HG02798 (cell line): ENCODE measurements around the gene SLC7A5.
"Not testable (repeated sequence)": the region's sequence is repeated elsewhere in the genome, so short reads cannot be mapped to it uniquely, and the experiment has no call there.

Experiments
- ATAC-seq: cut with Tn5 transposase; IDR thresholded peaks from one replicate; pipeline ENCODE4 v1.9.1; 2021; ENCODE audit warnings: mild to moderate bottlenecking; ENCODE audit not compliant: unreplicated experiment, poor library complexity

The SLC7A5 gene

DNA sequence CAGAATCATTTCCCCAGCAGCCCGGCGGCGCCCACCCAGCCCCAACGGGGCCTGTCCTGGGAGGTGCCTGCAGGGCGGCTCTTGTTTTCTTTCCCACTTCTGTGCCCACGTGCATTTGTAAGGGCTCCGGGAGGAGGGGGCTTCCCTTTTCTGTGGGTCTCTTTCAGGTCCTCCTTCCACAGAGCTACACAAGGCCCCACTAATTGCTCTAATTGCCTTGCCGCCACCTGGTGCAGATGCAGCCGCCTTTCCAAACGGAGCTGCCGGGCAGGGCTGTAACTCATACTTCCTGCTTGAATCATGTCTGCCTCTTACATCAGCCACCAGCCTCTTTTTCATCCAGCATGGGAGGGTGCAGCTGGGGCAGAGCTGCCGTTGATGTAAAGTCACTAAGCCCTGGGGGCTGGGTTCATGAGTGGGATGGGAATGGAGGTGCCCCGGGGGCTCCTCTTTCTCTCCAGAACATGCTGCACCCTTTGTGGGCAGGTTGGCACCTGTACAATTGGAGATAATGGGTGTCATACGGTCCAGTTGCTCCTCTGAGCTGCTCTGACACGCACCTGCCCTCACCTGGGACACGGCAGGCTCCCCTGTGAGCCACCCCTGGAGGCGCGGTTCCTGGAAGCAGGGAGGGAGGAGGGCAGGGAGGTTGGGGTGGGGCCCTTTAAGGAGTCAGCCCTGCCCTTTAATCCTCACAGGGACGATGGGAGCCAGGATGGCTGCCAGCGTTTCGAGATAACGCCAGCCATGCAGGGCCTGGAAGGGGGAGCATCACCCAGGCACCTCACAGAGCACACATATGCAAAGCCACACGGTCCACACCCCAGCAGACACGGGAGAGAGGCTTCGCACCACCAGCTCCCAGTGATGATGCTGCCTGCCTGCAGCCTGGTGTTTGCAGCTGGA is 62.4 kb downstream of the SLC7A5 start:
- ATAC-seq = no peak

DNA sequence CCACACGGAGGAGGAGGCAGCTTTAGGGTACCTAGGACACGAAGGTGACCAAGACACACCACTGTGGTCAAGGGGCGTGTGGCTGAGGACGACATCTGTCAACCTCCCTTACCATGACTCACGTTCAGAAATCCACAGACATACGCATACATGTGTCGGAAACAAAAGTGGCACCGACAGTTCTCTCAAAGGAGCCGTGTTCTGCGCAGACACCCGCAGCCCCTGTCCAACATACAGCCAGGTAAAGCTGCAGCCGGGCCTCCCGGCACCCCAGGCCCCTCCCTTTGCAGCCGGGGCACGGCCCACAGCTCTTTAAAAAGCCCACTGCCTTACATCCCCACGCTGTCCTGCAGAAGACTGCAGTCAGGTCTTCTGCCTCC is 63.1 kb downstream of the SLC7A5 start:
- ATAC-seq = no peak

DNA sequence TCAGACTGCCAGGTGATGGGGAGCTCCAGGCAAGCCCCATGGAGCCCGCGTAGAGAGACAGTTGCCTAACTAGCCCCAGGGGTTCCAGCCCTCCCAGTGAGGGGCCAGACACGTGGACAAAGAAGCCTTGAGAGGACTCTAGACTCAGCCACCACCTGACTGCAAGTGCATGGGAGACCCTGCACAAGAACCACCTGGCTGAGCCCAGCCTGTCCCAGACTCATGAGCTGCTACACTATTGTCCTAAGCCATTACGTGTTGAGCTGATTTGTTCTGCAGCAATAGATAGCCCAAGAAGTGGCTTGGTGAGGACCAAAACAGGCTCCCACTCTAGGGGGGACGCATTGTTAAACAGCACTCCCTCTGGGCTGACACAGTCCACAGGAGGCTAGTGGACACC is 65.9 kb downstream of the SLC7A5 start:
- no peak for ATAC-seq

DNA sequence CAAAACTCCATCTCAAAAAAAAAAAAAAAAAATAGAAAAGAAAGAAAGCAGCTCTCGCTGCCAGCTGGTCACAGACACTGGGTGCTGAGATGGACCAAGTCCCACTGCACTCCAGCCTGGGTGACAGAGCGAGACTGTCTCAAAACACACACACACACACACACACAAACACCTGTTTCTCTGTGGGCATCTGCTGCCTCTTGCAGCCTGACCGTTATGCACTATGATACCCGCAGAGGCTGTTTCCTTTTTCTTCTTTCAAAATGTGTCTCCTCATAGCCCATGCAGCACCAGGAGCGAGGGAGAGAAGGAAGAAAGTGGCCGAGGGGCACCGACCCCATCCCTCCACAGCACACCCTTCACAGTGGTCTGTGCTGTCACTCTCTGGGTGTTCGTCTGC is 66.6 kb downstream of the SLC7A5 start:
- ATAC-seq = no peak

DNA sequence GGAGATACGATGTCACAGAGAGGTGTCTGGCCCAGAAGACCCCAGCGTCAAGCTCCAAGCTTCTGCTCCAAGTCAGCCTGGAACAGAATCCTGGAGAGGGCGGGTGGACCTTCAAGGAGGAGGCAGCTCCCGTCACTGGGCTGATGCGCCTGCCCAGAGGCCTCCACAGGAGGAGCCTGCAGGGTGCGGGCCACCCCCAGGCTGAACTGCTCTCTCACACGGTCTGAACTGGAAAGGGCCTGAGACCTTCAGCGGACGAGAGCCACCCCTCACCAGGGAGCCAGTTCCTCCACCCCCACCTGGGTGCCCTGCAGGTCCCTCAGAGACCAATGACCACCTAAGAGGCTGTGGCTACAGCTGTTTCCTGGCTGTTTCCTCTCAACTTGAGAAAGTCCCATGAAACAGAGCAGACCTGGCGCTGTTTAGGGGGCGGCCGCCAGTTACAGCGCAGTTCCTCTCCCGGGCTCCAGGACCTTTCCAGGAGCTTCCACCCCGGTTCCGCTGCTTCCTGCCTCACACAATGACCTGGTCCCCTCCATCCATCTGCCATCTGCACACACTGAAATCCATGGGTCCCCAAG is 67.5 kb downstream of the SLC7A5 start:
- no peak for ATAC-seq

DNA sequence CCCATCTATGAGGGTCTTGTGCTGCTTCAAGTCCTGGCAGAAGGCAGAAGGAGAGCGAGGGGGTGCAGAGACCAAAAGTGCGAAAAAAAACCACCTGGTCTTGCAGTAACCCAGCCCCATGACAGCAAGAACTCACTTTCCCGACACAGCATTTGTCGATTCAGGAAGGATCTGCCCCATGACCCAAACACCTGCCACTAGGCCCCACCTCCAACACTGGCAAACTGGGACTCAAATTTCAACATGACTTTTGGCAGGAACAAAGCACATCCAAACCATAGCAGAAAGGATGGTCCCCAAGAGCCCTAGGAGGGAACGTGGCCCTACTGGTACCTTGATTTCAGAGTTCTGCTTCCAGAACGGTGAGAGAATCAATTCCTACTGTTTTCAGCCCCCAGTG is 68.8 kb downstream of the SLC7A5 start:
- no peak for ATAC-seq

DNA sequence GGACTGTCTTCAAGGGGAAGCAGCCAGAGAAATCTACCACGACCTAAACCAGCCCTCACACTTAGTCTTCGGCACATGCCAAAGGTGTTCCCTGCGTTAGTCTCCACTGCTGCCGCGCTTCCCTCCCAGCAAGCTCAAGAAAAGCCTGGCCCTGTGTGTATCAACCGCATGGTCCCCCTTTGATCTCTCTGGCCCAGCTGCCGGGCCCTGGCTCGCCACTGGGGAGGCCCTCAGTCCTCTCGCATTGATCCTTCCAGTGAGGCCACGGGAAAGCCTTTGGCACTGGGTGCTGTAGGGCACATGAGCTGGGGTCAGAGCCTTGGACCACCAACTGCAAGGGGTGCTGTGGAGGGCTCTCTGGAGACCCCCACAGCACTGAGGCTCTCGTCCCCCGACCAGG is 74.0 kb downstream of the SLC7A5 start:
- no peak for ATAC-seq

DNA sequence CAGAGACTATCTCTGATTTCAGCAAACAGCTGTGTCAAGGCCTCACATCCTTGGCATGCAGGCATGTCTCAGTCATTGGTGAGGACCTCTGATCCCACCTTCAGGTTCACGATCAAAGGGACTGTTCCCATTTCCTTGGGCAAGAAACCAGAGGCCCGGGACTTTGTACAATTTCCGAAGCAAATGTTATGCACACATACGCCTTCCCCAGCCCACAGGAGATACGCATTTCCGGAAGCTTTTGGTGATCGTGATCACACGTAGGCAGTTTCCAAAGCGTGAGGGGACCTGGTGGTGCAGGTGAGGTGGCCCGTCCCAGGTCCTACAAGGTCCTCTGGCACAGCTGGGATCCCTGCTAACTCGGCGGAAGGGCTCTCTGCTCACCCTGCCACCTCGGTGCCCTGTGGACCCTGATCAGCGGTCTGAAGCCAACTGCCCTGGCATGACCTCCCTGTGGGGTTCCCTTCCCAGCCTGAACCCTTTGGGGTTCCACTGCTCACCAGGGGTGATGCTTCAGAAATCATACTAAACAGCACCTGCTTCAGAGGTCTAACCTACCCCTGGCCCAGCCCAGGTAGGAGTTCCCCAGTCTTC is 74.7 kb downstream of the SLC7A5 start:
- ATAC-seq = no peak

DNA sequence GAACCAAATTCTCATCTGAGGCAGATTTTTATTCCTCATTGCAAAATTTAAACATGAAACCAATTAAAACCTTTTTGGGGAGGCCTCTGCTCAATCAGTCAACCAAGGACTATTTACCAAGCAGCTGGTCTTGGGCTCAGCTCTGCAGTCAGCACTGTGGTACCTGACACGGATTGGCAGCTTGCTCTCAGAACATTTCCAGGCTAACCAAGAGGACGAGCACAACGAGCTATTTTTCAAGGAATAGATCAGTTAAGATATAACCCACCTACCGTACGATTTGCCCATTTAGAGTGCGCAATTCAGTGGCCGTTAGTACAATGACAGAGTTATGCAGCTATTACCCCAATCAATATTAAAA is 77.1 kb downstream of the SLC7A5 start:
- no peak for ATAC-seq

DNA sequence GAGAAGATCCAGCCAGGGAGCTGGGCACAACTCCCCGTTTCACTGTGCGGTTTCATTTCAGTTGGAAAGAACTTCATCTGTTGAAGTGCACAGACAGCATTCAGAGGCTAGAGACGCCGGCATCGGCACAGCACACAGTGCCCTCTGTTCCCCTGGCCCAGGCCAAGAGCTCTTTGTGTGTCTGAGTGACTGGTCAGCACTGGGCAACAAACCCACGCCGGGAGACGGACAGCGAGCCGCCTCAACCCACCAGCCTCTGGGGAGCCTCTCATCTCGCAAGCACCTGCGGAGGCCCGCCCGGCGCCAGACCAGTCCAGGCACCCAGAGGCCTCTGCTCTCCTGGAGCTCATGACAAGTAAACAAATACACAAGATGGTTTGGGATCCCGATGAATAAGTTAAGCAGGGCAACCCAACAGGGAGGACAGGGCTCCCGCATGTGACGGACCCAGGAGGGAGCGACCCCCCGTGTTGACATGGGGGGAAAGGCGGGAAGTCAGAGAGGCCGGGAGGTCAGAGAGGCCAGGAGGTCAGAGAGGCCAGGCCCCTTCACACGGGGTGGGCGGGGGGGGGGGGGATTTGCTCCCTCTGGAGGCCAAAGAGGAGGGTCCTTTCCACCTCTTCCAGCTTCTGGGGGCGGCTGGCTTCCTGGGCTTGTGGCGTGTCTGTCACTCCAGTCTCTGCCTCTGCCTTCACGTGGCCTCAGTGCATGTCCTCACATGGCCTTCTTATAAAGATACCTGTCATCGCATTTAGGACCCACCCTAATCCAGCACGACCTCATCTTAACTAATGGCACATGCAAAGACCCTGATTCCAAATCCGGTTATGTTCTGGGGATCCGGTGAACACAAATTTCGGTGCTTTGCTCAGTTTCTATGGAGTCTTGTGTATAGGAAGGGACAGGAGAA is 77.8 kb downstream of the SLC7A5 start:
- no peak for ATAC-seq

DNA sequence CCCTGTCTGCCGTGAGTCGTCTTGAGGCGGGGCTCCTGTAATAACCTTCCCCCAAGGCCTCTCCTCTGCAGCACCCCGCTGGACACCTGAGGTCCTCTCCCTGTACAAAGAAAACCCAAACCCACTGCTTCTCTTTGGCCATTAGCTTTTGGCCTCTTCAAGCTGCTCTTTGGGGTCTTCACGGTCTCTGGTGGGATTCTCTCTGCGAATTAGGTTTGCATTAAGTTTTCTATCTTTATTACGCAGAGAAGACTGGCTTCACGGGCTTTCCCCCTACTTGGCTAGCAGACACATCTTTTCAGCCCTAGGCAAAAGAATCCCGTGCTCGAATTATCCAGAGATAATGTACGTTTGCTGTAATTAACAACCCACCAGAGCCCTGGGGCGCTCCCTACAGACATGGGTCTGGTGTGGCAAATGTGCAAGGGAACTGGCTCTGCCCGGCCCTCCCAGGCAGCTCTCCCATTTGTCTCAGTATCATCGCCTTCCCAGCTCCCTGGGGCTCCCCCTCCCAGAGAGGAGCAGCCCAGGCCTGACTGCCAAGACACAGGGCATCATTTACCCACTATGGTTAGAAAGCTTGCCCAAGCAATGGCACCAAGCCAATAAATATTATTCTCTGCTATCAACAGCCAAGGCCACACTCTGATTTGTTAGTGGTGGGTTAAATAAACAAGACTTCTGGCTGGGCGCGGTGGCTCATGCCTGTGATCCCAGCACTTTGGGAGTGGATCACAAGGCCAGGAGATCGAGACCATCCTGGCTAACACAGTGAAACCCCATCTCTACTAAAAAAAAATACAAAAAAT is 78.8 kb downstream of the SLC7A5 start:
- ATAC-seq = no peak

DNA sequence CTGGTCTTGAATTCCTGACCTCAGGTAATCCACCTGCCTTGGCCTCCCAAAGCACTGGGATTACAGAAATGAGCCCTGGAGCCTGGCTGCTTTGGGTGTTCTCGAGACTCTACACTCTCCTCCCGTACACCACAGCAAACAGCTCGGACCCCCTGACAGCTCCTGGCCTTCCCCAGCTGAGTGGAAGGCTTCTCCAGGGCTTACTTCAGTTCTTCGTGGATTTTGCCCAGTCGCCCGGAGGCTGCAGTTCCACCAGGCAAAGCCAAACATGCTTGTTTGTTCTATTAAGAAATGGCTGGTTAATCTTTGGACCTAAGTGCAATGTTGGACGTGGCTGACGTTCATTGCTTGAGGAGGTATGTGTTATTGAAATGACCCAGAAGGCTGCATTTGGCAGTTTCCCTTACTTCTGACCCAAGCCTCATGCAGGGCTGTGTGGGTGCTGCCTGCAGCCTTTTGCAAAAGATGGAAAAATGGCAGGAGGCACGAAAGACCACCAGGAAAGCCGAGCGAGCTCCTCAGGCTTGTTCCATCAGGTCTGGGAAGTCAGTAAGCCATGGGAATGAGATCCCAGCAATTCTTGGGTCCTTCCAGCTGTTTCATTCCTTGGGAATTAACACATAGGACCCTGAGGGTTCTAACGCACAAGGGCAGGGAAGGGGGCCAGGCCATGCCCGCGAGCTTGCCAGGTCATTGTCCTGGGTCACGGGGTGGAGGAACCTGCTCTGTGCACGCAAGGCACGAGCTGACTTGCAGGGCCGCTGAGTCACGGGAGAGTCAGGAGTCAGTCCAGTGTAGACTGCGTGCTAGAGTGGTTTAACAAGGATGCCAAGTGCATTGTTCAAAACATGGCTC is 79.6 kb downstream of the SLC7A5 start:
- no peak for ATAC-seq

DNA sequence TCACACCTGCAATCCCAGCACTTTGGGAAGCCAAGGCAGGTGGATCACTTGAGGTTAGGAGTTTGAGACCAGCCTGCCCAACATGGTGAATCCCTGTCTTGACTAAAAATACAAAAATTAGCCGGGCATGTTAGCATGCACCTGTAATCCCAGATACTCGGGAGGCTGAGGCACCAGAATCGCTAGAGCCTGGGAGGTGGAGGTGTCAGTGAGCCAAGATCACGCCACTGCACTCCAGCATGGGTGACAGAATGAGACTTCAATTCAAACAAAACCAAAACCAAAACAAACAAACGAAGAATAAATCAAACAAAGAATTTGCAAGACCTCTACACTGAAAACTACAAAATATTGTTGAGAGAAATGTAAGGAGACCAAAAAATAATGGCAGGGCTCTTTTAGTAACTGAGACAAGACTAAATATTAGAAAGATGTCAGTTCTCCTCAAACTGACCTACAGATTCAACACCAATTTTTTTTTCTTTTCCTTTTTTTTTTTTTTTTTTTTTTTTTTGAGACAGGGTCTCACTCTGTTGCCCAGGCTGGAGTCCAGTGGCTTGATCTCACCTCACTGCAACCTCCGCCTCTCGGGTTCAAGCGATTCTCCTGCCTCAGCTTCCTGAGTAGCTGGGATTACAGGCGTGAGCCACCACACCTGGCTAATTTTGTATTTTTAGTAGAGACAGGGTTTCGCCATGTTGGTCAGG is 80.4 kb downstream of the SLC7A5 start:
- not testable (repeated sequence) for ATAC-seq

DNA sequence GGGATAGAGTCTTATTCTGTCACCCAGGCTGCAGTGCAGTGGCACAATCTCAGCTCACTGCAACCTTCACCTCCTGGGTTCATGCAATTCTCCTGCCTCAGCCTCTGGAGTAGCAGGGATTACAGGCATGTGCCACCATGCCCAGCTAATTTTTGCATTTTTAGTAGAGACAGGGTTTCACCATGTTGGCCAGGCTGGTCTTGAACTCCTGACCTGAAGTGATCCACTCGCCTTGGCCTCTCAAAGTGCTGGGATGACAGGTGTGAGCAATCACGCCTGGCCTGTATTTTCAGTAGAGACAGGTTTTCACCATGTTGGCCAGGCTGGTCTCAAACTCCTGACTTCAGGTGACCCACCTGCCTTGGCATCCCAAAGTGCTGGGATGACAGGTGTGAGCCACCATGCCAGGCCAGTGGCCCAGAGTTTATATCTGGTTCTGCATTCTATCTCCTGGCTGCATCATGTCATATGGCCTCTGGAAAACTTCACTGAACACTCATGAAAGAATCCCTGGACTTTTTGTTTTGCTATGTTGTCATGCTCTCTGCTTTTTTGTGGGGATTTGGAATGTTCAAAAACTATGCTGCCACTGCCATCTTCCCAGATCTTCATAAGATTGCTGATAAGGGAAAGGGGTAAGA is 81.7 kb downstream of the SLC7A5 start:
- ATAC-seq = not testable (repeated sequence)

DNA sequence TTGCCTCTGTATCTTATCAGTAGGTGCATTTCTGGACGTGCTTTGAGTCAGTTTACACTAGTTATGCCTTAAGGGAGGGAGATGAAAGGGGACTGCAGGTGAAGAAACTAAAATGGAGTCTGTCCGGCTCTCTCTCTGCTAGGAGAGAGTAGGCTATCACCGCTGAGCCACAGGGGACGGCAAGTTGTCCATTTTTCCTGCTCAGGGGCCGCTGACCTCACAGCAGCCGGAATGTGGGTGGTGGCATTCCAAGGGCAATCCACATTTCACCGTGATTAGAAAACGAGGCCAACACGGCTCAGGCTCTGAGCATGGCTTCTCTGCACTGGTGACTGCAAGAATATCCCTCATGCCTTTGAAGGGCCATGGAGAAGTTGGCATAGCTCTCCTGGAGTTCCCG is 84.5 kb downstream of the SLC7A5 start:
- no peak for ATAC-seq

DNA sequence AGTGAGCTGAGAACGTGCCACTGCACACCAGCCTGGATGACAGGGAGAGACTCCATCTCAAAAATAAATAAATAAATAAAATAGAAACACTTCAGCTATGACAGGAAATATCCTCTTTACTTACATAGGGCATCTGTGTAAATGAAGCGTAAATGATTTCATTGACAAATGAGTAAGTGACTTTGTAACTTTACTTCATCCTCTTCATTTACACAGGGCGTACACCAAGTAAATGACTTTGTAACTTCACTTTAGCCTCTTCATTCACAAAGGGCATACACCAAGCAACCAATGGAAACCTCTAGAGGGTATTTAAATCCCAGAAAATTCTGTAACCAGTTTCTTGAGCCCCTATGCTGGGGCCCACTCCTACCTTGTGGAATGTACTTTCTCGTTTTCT is 87.3 kb downstream of the SLC7A5 start:
- ATAC-seq = no peak

DNA sequence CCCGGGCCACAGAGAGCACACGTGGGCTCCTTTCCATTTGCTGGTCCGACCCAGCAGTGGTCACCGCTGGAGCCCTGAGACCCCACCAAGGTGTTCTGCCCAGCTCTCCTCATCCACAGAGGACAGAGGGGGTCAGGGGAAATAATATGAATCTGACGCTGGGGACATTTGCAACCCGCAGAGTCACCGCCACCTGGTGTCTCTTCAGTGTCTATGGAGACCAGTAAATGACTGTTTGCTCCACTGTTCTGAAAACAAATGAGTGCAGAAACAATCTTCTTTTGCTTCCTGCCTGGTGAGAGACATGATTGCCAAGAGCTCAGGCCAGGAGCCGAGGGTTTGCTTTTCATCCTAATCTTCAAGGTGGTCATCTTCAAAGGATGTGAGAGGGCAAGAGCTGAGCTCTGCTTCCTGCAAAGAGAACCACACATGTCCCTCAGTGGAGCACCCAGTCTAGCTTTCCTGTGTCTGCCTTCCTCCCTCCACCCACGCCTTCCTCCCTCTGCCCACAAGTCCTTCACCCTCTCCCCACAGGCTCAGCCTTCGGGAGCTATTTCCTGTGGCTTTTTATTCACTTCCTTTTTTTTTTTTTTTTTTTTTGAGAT is 88.8 kb downstream of the SLC7A5 start:
- ATAC-seq = no peak
